Measurements from ENCODE around the gene CRTC3. TPM values are rescaled to one million over a fixed set of nuclear protein-coding genes. Genes with fewer than 3 reads are reported as not detected.

The CRTC3 gene
- total RNA-seq, 1 donor from 2014 or later = 21.4 TPM

DNA sequence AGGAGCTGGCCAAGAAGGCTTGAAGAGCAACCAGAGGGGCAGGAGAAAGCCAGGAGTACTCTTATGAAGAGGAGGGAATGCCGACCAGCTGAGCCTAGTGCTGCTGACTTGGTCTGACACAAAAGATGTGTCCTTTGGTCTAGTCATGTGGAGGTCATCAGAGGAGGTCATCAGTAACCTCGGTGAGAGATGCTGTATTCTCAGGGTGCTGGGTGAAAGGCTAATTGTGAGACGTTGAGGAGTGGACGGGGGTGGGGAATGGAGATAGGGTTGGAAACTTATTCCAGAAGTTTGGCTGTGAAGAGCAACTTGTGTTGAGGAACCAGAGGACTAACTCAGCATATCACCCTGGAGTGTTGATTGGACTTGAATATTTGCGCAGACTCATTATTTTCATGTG, 5.5 kb downstream of the CRTC3 start:
- H2AFZ ChIP-seq (ENCODE audit: low read depth, low read length) = no peak overlapping the region
- H3K27ac ChIP-seq (ENCODE audit: low read depth, low read length) = no peak overlapping the region
- H3K9me3 ChIP-seq (ENCODE audit: insufficient read depth, low read depth, low read length) = no peaks in the 10 kb centered on the region
- no peaks in the 10 kb centered on the region for H3K36me3 ChIP-seq (ENCODE audit: insufficient read depth, low read length)
- no peak overlapping the region for H3K27ac Mint-ChIP-seq (ENCODE audit: unreplicated experiment)
- TF ChIP-seq EZH2 (IDR thresholded peaks at IDR 0.05; ENCODE audit: insufficient read depth, low read length) = no peak
- TF ChIP-seq, protein P1, sequence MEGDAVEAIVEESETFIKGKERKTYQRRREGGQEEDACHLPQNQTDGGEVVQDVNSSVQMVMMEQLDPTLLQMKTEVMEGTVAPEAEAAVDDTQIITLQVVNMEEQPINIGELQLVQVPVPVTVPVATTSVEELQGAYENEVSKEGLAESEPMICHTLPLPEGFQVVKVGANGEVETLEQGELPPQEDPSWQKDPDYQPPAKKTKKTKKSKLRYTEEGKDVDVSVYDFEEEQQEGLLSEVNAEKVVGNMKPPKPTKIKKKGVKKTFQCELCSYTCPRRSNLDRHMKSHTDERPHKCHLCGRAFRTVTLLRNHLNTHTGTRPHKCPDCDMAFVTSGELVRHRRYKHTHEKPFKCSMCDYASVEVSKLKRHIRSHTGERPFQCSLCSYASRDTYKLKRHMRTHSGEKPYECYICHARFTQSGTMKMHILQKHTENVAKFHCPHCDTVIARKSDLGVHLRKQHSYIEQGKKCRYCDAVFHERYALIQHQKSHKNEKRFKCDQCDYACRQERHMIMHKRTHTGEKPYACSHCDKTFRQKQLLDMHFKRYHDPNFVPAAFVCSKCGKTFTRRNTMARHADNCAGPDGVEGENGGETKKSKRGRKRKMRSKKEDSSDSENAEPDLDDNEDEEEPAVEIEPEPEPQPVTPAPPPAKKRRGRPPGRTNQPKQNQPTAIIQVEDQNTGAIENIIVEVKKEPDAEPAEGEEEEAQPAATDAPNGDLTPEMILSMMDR (IDR thresholded peaks at IDR 0.05; ENCODE audit: insufficient read depth, low read depth, low read length) = no peak
- H4K20me1 ChIP-seq (ENCODE audit: insufficient read depth, low read length) = peaks cover 83% of the 10 kb centered on the region
- peaks cover 88% of the 10 kb centered on the region for H3K79me2 ChIP-seq (ENCODE audit: insufficient read depth, low read length)
- peaks cover 8% of the 10 kb centered on the region for H3K36me3 Mint-ChIP-seq (ENCODE audit: low read depth, unreplicated experiment)
- no peak overlapping the region for H3K4me3 Mint-ChIP-seq (ENCODE audit: unreplicated experiment)
- H3K4me2 ChIP-seq (ENCODE audit: low read length) = no peak overlapping the region
- DNase-seq (ENCODE audit: low read depth) (no peak), FAIRE-seq (no peak)
- no peaks in the 10 kb centered on the region for H3K27me3 Mint-ChIP-seq (ENCODE audit: low read depth, unreplicated experiment)
- no peak overlapping the region for H3K9ac ChIP-seq (ENCODE audit: low read length)
- no peaks in the 10 kb centered on the region for H3K27me3 ChIP-seq (ENCODE audit: insufficient read depth, low read length)
- H3K4me1 Mint-ChIP-seq (ENCODE audit: low read depth, unreplicated experiment) = peaks cover 8% of the 10 kb centered on the region
- no peaks in the 10 kb centered on the region for H3K9me3 Mint-ChIP-seq (ENCODE audit: unreplicated experiment)
- peaks cover 9% of the 10 kb centered on the region for H3K4me1 ChIP-seq (ENCODE audit: insufficient read depth, low read length)
- no peak overlapping the region for H3K4me3 ChIP-seq (ENCODE audit: insufficient read depth, low read depth, low read length)

DNA sequence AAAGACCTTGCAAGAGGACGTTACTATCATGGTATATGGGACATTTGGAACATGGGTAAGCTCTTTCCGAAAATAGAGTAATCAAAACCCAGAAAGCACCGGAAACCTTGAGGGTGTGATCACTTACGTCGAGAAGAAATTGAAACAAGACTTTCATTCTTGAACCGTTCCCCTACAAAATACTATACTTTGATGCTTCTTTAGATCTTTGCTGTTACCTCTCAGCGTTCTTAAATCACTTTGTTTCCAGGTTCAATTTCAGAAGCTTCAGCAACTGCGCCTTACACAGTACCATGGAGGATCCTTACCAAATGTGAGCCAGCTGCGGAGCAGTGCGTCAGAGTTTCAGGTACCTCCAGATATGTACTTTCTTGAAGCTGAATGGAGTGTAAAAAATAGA, 10.1 kb downstream of the CRTC3 start:
- Histone ChIP-seq H3K4me3 (ENCODE audit: insufficient read depth, low read depth, low read length) (no peak overlapping the region), H3K36me3 (ENCODE audit: insufficient read depth, low read length) (no peaks in the 10 kb centered on the region), H3K4me2 (ENCODE audit: low read length) (no peak overlapping the region), H3K9ac (ENCODE audit: low read length) (no peak overlapping the region), H3K79me2 (ENCODE audit: insufficient read depth, low read length) (peaks cover 52% of the 10 kb centered on the region), H4K20me1 (ENCODE audit: insufficient read depth, low read length) (peaks cover 48% of the 10 kb centered on the region), H3K27me3 (ENCODE audit: insufficient read depth, low read length) (no peaks in the 10 kb centered on the region), H3K27ac (ENCODE audit: low read depth, low read length) (no peak overlapping the region), H3K4me1 (ENCODE audit: insufficient read depth, low read length) (no peaks in the 10 kb centered on the region), H2AFZ (ENCODE audit: low read depth, low read length) (no peak overlapping the region), H3K9me3 (ENCODE audit: insufficient read depth, low read depth, low read length) (no peaks in the 10 kb centered on the region)
- Mint-ChIP-seq H3K9me3 (ENCODE audit: unreplicated experiment) (no peaks in the 10 kb centered on the region), H3K36me3 (ENCODE audit: low read depth, unreplicated experiment) (peaks cover 8% of the 10 kb centered on the region), H3K27me3 (ENCODE audit: low read depth, unreplicated experiment) (no peaks in the 10 kb centered on the region), H3K4me3 (ENCODE audit: unreplicated experiment) (no peak overlapping the region), H3K27ac (ENCODE audit: unreplicated experiment) (no peak overlapping the region), H3K4me1 (ENCODE audit: low read depth, unreplicated experiment) (peaks cover 6% of the 10 kb centered on the region)
- FAIRE-seq (no peak), DNase-seq (ENCODE audit: low read depth) (no peak)
- TF ChIP-seq, protein P1 (IDR thresholded peaks at IDR 0.05; ENCODE audit: insufficient read depth, low read depth, low read length) = no peak
- no peak for TF ChIP-seq EZH2 (IDR thresholded peaks at IDR 0.05; ENCODE audit: insufficient read depth, low read length)

DNA sequence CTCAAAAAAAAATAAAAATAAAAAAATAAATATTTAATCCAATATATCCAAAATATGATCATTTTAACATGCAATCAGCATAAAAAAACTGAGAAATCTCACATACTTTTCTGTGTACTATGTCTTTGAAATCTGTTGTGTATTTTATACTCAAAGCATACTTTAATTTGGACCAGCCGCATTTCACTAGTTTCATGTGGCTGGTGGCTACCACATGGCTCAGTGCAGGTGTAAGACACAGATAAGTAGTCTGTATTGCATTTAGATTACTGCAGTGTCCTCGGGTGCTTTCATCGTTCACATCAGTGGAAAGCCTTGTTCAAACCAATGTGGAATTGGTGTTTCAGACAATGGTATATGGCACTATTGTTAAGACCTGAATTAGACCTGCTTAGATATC, 11.0 kb downstream of the CRTC3 start:
- FAIRE-seq (no peak), DNase-seq (ENCODE audit: low read depth) (no peak)
- Histone ChIP-seq H4K20me1 (ENCODE audit: insufficient read depth, low read length) (peaks cover 40% of the 10 kb centered on the region), H3K9me3 (ENCODE audit: insufficient read depth, low read depth, low read length) (no peaks in the 10 kb centered on the region), H3K27me3 (ENCODE audit: insufficient read depth, low read length) (no peaks in the 10 kb centered on the region), H3K4me1 (ENCODE audit: insufficient read depth, low read length) (no peaks in the 10 kb centered on the region), H3K9ac (ENCODE audit: low read length) (no peak overlapping the region), H3K36me3 (ENCODE audit: insufficient read depth, low read length) (no peaks in the 10 kb centered on the region), H3K27ac (ENCODE audit: low read depth, low read length) (no peak overlapping the region), H3K79me2 (ENCODE audit: insufficient read depth, low read length) (peaks cover 44% of the 10 kb centered on the region), H2AFZ (ENCODE audit: low read depth, low read length) (no peak overlapping the region), H3K4me3 (ENCODE audit: insufficient read depth, low read depth, low read length) (no peak overlapping the region), H3K4me2 (ENCODE audit: low read length) (no peak overlapping the region)
- Mint-ChIP-seq H3K27me3 (ENCODE audit: low read depth, unreplicated experiment) (no peaks in the 10 kb centered on the region), H3K9me3 (ENCODE audit: unreplicated experiment) (no peaks in the 10 kb centered on the region), H3K36me3 (ENCODE audit: low read depth, unreplicated experiment) (peaks cover 4% of the 10 kb centered on the region), H3K4me1 (ENCODE audit: low read depth, unreplicated experiment) (peaks cover 3% of the 10 kb centered on the region), H3K27ac (ENCODE audit: unreplicated experiment) (no peak overlapping the region), H3K4me3 (ENCODE audit: unreplicated experiment) (no peak overlapping the region)
- TF ChIP-seq EZH2 (IDR thresholded peaks at IDR 0.05; ENCODE audit: insufficient read depth, low read length) = no peak
- TF ChIP-seq, protein P1 (IDR thresholded peaks at IDR 0.05; ENCODE audit: insufficient read depth, low read depth, low read length) = no peak
